ENCODE measurements around the gene PTPN23. TPM values are rescaled to one million over a fixed set of nuclear protein-coding genes. Genes with fewer than 3 reads are reported as not detected.

PTPN23 gene
- total RNA-seq, 2 experiments from 2014 or later: 36.6 to 42.6 TPM

Other genes with a start within 250 kb of the PTPN23 start
- gene SETD2, start 216.9 kb upstream of the PTPN23 start, total RNA-seq: 10 to 100 TPM; 54.1 to 63.3 TPM
- gene KIF9, start 98.2 kb upstream of the PTPN23 start, total RNA-seq: 1 to 10 TPM; 4.5 TPM
- 10 to 100 TPM; 23.1 to 23.5 TPM for gene KLHL18, start 98.1 kb upstream of the PTPN23 start, total RNA-seq
- gene SCAP, start 94.9 kb downstream of the PTPN23 start, total RNA-seq: 10 to 100 TPM; 73.5 to 80.1 TPM
- 10 to 100 TPM; 36.8 to 39.8 TPM for gene ELP6, start 132.7 kb downstream of the PTPN23 start, total RNA-seq
- under 1 TPM; 0.25 to 0.43 TPM for gene CSPG5, start 197.8 kb downstream of the PTPN23 start, total RNA-seq